ENCODE measurements around the gene CYP27B1. TPM values are rescaled to one million over a fixed set of nuclear protein-coding genes. Genes with fewer than 3 reads are reported as not detected.

Gene CYP27B1
- total and polyA plus RNA-seq, 2 donors (not counting 3 experiments of a cell fraction or from before 2014, with no cell fraction given): 0.62 to 2.7 TPM

DNA sequence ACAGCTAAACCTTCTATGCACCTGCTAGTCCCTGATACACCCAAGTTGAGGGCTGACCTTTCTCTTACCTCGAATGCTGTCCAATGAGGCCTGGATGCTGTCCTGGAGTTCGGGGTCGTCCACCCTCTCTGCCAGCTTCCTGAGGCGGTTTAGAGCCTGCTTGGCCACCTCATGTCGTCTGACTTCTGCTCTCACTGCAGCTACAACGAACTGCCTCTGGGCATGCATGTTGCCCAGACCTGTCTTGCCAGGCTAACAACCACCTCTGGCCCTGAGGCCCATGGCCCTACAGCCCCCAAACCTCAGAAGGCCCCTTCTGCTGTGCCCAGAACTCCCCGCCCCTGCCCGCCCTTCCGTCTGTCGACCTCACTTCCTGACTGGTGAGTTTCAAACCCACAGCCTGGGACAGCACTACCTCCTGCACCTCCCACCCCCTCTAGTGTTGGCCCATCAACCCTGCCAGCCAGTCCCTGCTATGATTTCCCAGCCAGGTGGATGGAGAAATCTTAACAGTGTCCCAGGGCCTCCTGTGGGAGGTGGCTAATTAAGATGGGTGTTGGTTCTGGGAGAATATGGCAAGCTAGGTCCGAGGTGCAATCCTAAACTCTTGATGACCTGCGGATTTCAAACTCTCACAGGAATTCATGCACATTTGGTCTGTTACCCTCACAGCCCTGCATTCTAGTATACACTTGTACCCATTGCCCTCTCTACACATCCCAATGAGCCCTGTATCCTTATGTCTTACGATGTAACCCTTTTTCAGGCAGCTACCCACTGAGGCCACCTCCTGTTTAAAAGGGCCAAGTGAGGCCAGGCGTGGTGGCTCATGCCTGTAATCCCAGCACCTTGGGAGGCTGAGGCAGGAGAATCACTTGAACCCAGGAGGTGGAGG lies 24.8 kb downstream of the CYP27B1 start:
- dilution Hi-C loops (cut with MboI; ENCODE audit: extremely low pct_ligation_motif_present, low sequenced_read_pairs): no loop called here
- POLR2A ChIA-PET: no interaction called here
- Histone ChIP-seq H3K27me3 (ENCODE audit: control insufficient read depth in 2 of 2, insufficient read depth in 2 of 2, low read length in 2 of 2) (peaks cover 32 to 38% of the 10 kb centered on the region in 2 experiments), H3K27ac (ENCODE audit: insufficient read depth, low read depth, low read length) (no peak overlapping the region), H3K4me3 (replicated peaks in 1 of 3; ENCODE audit: insufficient read depth in 1 of 3, low read depth in 1 of 3, low read length in 3 of 3) (no peak overlapping the region), H3K9me1 (replicated peaks; ENCODE audit: control insufficient read depth, extremely low read depth, insufficient read depth, low read length) (no peaks in the 10 kb centered on the region), H3K9ac (replicated peaks; ENCODE audit: extremely low read depth, insufficient read depth, low read length) (no peak overlapping the region), H3K9me3 (replicated peaks; ENCODE audit: control insufficient read depth, insufficient read depth, low read length) (no peaks in the 10 kb centered on the region), H3K4me2 (ENCODE audit: insufficient read depth, low read length) (no peak overlapping the region), H3K36me3 (ENCODE audit: control insufficient read depth in 2 of 2, extremely low read depth in 1 of 2, insufficient read depth in 2 of 2, low read length in 2 of 2) (no peaks in the 10 kb centered on the region), H3K4me1 (ENCODE audit: control insufficient read depth, extremely low read depth, insufficient read depth, low read length) (peaks cover 10% of the 10 kb centered on the region), H4K20me1 (replicated peaks; ENCODE audit: control insufficient read depth, extremely low read depth, insufficient read depth, low read length) (no peaks in the 10 kb centered on the region), H2AFZ (ENCODE audit: low read depth, low read length) (no peak overlapping the region), H3K79me2 (ENCODE audit: control insufficient read depth, insufficient read depth, low read length) (no peaks in the 10 kb centered on the region)
- TF ChIP-seq GATA2 (IDR thresholded peaks at IDR 0.05; ENCODE audit: insufficient read depth, insufficient read length, low read depth, low read length) (no peak), EZH2 (IDR thresholded peaks at IDR 0.05; ENCODE audit: borderline replicate concordance, low read depth, low read length, severe bottlenecking) (no peak), MYC (IDR thresholded peaks at IDR 0.05; ENCODE audit: low read depth, low read length) (no peak), POLR2AphosphoS5 (IDR thresholded peaks at IDR 0.05; ENCODE audit: insufficient read depth, low read depth, low read length) (no peak), FOS (IDR thresholded peaks at IDR 0.05; ENCODE audit: borderline replicate concordance, insufficient read depth, low read length) (no peak), POLR2A (IDR thresholded peaks at IDR 0.05; ENCODE audit: low read depth, low read length) (no peak), JUN (IDR thresholded peaks at IDR 0.05; ENCODE audit: borderline replicate concordance, insufficient read depth, insufficient read length, low read depth) (no peak)
- TF ChIP-seq, protein P1, sequence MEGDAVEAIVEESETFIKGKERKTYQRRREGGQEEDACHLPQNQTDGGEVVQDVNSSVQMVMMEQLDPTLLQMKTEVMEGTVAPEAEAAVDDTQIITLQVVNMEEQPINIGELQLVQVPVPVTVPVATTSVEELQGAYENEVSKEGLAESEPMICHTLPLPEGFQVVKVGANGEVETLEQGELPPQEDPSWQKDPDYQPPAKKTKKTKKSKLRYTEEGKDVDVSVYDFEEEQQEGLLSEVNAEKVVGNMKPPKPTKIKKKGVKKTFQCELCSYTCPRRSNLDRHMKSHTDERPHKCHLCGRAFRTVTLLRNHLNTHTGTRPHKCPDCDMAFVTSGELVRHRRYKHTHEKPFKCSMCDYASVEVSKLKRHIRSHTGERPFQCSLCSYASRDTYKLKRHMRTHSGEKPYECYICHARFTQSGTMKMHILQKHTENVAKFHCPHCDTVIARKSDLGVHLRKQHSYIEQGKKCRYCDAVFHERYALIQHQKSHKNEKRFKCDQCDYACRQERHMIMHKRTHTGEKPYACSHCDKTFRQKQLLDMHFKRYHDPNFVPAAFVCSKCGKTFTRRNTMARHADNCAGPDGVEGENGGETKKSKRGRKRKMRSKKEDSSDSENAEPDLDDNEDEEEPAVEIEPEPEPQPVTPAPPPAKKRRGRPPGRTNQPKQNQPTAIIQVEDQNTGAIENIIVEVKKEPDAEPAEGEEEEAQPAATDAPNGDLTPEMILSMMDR (IDR thresholded peaks at IDR 0.05; ENCODE audit: extremely low read depth in 1 of 2, insufficient read depth in 1 of 2, low read depth in 1 of 2, low read length in 2 of 2): no peak
- TF ChIP-seq, protein P2, sequence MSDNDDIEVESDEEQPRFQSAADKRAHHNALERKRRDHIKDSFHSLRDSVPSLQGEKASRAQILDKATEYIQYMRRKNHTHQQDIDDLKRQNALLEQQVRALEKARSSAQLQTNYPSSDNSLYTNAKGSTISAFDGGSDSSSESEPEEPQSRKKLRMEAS (IDR thresholded peaks at IDR 0.05; ENCODE audit: insufficient read depth, insufficient read length): no peak
- intact Hi-C loops (cut with micrococcal nuclease): no loop called here
- CTCF ChIA-PET: interaction anchor here (0.9 to 1.1 kb wide), 2 partner anchors 15 kb away, joined by 3 to 9 read pairs; no protein-coding TSS in a partner anchor
- no peak for FAIRE-seq
- DNase-seq (ENCODE audit: low read depth, low spot score): no peak
- no TSS peak for BruUV-seq (replicated peaks)

Data from endothelial cell of umbilical vein (primary cell).